Gastroesophageal sphincter (tissue), 3 donors: ENCODE data around the gene SLAMF8.

Source experiments
- CTCF ChIP-seq, 4 experiments: fragments of 200-600 bp in 2 of 4; fragments of 450-650 bp in 2 of 4; sonication (generic) in 1 of 4; IDR thresholded peaks; one replicate each; pipeline ENCODE4 v1.5.1; 2017 to 2019; ENCODE audit warnings: antibody characterized with exemption in 4 of 4, mild to moderate bottlenecking in 2 of 4, moderate library complexity in 2 of 4
- POLR2A ChIP-seq, 2 donors: fragments of 450-650 bp; IDR thresholded peaks; one replicate each; pipeline ENCODE4 v1.6.1; 2017; ENCODE audit warnings: antibody characterized with exemption in 2 of 2, mild to moderate bottlenecking in 2 of 2, moderate library complexity in 1 of 2
- POLR2AphosphoS5 ChIP-seq: sonication (generic); formaldehyde crosslinking; IDR thresholded peaks from one replicate; pipeline ENCODE4 v1.6.1; 2017; ENCODE audit warnings: antibody characterized with exemption

- TF ChIP-seq CTCF (IDR thresholded peaks at IDR 0.05) (no peak), POLR2A (IDR thresholded peaks at IDR 0.05) (no peak), POLR2AphosphoS5 (no peak)
Measured at GRCh38 chr1:159869173-159869572, 42.5 kb downstream of the SLAMF8 start.
